GM12878 (cell line): Measurements from ENCODE around the gene POLR2B. TPM values are rescaled to one million over a fixed set of nuclear protein-coding genes. Genes with fewer than 3 reads are reported as not detected.

Experiments
- ATF7 ChIP-seq: fragments of 450-650 bp; IDR thresholded peaks from 2 replicates; pipeline ENCODE4 v1.6.1; 2016; ENCODE audit warnings: low read depth, mild to moderate bottlenecking
- CREB1 ChIP-seq: IDR thresholded peaks from 2 replicates; pipeline ENCODE4 v1.6.1; 2012; ENCODE audit warnings: low read depth, mild to moderate bottlenecking, inconsistent platforms
- GATAD2B ChIP-seq: fragments of 450-650 bp; conservative IDR thresholded peaks from 2 replicates; pipeline ENCODE4 v1.6.1; 2017; ENCODE audit warnings: low read depth, mild to moderate bottlenecking, moderate library complexity
- NR2C1 ChIP-seq: fragments of 450-650 bp; IDR thresholded peaks from 2 replicates; pipeline ENCODE4 v1.6.1; 2017; ENCODE audit warnings: antibody characterized with exemption, mild to moderate bottlenecking, moderate library complexity
- ZNF592 ChIP-seq: fragments of 450-650 bp; IDR thresholded peaks from 2 replicates; pipeline ENCODE4 v1.6.1; 2017; ENCODE audit warnings: mild to moderate bottlenecking, moderate library complexity
- polyA plus RNA-seq, 11 experiments: library from polyadenylated mRNA; depleted of rRNA in 4 of 11; unstranded in 6 of 11; stranded (reverse) in 5 of 11; fragments of >200 nt; fragmentation: Nextera tagmentation in 4 of 11; fragmentation: Illumina TruSeq in 1 of 11; extraction: Ambion mirVana in 4 of 11; extraction: Trizol in 1 of 11; gene quantifications; 1 replicate in 1 of 11; 2 replicates in 10 of 11; pipeline versions ENCODE4 v1.2.1 to v1.2.3, GENCODE V29; 2011 to 2016; ENCODE audit warnings: inconsistent platforms in 2 of 11, missing spikeins in 2 of 11, low read depth in 1 of 11
- total RNA-seq, 4 experiments: library from RNA; depleted of rRNA in 3 of 4; stranded (reverse); fragments of >200 nt in 3 of 4; fragmentation: Illumina TruSeq in 1 of 4; extraction: Trizol in 1 of 4; gene quantifications; 2 replicates each; pipeline versions ENCODE4 v1.2.1 to v1.2.3, GENCODE V29; 2013 to 2021
- TF ChIP-seq, protein P1 (sequence below): fragments of 450-650 bp; IDR thresholded peaks from 2 replicates; pipeline ENCODE4 v1.6.1; 2018; ENCODE audit warnings: mild to moderate bottlenecking, low read depth, moderate library complexity; ENCODE audit not compliant: partially characterized antibody

Gene POLR2B
- total and polyA plus RNA-seq, 10 of the 15 experiments (the other 5 are each of a cell fraction or from before 2014, with no cell fraction given) = 46.0 to 183 (median 99.2) TPM

DNA sequence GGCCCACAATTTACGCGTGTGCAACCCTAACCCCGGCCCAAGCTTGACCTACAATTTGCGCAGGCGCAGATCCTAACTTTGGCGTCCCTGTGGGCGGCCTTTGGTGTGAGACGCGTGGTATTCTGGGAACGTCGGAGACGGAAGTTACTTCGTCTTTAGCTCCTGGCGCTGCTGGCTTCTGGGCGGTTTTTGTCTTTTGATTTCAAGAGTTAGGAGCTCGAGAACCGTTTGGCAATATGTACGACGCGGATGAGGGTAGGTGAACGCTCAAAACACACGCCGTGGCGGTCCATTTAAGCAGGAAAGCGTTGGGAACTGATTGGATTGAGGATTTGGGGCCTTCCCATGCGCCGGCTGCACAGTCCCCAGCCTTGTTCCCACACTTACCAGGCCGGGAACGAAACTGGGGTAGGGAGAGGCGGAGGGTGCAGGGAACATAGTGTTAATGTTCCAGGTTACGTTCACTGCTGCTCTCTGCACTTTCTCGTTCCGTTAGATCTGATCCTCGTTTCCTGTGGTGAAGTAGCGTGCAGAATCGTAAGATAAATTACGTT lies at the start of gene POLR2B (continued):
- TF ChIP-seq, protein P1, sequence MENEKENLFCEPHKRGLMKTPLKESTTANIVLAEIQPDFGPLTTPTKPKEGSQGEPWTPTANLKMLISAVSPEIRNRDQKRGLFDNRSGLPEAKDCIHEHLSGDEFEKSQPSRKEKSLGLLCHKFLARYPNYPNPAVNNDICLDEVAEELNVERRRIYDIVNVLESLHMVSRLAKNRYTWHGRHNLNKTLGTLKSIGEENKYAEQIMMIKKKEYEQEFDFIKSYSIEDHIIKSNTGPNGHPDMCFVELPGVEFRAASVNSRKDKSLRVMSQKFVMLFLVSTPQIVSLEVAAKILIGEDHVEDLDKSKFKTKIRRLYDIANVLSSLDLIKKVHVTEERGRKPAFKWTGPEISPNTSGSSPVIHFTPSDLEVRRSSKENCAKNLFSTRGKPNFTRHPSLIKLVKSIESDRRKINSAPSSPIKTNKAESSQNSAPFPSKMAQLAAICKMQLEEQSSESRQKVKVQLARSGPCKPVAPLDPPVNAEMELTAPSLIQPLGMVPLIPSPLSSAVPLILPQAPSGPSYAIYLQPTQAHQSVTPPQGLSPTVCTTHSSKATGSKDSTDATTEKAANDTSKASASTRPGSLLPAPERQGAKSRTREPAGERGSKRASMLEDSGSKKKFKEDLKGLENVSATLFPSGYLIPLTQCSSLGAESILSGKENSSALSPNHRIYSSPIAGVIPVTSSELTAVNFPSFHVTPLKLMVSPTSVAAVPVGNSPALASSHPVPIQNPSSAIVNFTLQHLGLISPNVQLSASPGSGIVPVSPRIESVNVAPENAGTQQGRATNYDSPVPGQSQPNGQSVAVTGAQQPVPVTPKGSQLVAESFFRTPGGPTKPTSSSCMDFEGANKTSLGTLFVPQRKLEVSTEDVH = no peak
- TF ChIP-seq CREB1 (peak; percentile 86), ZNF592 (no peak), GATAD2B (0 out of 2 replicates have a peak, but pooled peaks have one; percentile 48), NR2C1 (peak; percentile 86), ATF7 (no peak)
- TF ChIP-seq, all 136 proteins: peak for 38
